GM21367 (cell line): ENCODE results near the gene LRRC4B.

ENCODE experiments used
- ATAC-seq: cut with Tn5 transposase; IDR thresholded peaks from one replicate; pipeline ENCODE4 v1.9.1; 2021; ENCODE audit not compliant: unreplicated experiment

LRRC4B gene

DNA sequence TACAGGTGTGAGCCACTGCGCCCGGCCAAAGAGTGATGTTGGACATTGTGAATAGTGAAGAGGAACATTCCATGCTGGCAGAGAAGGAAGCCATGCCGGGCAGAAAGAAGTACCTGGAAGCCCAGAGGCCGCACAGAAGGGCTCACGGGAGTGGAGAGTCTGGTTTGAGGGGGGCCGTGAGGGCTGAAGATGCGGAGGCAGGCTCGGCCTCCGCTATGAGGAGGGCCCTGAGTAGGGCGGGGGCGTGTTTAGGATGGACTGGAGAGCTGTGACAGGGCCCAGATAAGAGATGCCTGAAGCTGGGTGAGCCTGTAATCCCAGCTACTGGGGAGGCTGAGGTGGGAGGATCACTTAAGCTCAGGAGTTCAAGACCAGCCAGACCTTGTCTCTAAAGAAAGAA, 58.9 kb downstream of the LRRC4B start:
- no peak for ATAC-seq

- no peak for ATAC-seq
These were observed 59.4 kb downstream of the LRRC4B start for GRCh38 chr19:50508843-50509190.

DNA sequence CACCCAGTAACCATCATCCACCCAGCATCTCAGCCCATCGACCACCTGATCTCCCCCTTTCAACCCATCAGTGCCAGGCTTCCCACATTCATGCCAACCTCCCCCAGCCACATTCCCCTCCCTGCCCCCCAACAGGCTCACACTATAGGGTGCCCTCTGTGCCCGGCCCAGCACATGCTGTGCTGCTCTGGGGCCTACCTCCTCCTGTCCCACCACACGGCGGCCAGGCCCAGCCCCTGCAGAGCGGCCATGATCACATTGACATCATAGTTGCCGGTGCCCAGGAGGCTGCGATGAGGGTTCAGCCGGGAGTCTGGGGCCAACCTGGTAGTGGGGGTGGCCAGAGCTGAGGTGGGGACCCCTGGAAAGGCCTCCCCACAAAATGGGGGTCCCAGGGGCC, 60.9 kb downstream of the LRRC4B start:
- no peak for ATAC-seq

DNA sequence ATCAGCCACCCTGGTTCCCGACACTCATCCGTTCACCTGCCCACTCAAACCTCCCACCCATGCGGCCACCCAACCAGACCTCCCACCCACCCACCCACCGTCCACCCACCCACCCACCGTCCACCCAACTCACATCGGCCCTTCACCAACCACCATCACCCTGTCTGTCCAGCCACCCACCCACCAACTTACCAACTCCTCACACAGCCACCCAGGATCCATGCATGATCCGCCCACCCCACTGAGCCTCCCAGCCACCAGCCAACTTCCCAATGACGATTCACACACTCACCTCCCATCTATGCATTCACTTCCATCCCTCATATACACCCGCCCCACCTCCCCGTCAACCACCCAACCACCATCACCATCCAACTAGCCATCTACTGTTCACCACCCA, 61.5 kb downstream of the LRRC4B start:
- no peak for ATAC-seq

DNA sequence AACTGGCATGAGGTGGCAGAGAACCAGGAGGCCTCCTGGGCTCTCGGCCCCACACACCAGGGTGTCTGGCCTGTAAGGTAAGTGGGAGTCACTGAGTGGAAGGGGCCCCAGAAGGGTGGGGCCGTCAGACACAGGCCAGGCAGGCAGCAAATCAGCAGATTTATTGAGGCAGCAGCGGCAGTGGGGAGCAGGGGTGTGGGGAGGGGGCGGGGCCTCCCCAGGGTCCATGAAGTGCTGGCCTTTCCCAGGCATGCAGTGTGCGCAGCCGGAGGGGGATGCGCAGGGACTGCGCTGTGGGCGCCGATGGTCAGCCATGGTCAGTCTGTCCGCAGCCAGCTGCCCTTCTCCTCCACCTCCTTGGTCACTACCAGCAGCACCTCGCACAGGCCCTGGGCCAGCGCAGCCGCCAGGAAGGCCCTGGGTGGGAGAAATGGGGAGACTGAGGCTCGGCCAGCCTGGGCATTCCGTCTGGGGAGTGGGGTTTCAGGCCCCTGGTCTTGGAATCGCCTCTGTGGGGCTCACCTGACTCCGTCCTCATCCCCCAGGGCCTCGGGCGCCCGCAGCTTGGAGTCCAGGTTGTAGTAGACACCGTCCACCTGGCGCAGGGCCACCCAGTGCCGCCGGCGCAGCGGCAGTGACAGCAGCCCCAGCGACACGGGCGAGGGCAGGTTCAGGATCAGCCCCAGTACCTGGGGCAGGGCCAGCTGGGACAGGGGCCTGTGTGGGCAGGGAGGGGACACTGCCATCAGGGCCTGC, 62.2 kb downstream of the LRRC4B start:
- ATAC-seq: no peak

GRCh38 chr19:50501568-50502475, 66.4 kb downstream of the LRRC4B start:
- no peak for ATAC-seq

DNA sequence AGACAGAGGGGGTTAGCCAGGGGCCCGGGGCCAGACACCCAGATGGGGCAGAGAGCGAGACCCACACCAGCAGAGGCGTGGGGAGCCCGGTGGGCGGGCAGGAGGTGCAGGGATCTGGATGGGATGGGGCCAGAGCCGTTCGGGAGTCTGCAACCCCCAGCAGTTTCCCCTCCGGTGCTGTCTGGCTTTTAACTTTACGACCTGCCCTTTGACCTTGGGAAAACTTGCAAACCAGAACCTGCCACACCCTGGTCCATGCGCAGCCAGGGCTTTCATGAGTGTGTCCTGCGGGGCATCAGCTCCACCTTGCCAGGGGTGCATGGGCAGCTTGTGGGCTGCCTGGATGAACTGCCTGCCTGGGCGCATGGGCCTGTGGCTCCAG, 67.1 kb downstream of the LRRC4B start:
- no peak for ATAC-seq

DNA sequence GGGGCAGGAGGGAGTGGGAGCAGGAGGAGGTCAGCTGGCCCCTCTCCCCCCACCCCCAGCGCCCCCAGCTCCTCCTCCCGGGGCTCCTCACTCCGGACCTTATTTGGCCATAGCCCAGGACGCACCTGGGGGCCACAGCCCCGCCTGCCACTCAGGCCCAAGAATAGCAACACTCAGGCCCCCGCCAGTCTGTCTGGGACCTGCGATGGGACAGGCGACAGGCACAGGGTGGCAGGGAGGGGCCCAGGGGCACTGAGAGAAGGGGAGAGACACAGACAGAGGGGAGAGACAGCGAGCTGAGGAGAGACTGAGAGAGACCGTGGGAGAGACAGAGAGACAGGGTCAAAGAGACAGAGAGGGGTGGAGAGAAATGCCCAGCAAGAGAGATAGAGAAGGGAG, 67.5 kb downstream of the LRRC4B start:
- ATAC-seq: no peak

DNA sequence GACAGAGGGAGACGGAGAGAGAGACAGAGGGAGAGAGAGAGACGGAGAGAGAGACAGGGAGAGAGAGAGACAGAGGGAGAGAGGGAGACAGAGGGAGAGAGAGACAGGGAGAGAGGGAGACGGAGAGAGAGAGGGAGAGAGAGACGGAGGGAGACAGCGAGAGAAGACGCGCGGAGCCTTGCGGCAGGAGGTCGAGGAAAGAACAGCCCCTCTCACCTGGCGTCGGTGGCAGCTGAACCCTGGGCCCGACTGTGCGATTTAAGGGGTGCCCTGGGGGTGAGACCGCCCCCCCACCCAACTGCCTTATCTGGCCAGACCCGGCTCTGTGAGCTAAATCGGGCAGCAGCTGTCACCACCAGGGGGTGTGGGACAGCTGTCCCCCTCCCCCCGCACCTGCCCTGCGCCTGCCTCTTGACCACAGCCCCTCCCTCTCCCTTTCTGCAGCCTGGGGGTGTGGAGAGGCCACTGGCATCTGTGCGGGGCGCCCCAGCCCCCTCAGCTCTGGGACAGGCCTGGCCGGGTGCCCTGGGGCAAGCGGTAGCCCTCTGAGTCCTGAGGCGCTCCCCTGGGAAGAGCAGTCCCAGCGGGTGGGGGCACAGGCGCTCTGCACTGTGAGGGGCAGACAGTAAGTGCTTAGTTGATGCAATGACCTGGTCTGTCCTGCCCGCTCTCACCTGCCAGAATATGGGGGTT, 68.0 kb downstream of the LRRC4B start:
- no peak for ATAC-seq

- ATAC-seq: no peak
These were observed 69.8 kb downstream of the LRRC4B start for GRCh38 chr19:50498219-50499056.

DNA sequence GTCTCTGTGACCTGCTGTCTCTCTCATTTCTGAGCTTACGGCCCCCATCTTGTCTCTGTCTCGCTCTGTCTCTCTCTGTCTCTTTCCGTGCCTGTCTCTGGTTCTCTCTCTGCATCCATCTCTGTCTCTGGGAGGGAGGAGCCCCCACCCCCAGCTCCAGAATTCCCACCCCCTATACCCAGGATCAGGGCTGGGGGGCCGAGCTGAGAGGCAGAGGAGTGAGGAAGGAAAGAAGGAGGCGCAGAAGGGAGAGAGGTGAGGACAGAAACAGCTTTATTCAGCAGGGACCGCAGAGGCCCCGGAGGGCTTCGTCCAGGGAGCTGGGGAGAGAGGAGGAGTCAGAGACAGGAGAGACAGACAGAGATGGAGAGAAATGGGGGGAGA, 71.2 kb downstream of the LRRC4B start:
- no peak for ATAC-seq

DNA sequence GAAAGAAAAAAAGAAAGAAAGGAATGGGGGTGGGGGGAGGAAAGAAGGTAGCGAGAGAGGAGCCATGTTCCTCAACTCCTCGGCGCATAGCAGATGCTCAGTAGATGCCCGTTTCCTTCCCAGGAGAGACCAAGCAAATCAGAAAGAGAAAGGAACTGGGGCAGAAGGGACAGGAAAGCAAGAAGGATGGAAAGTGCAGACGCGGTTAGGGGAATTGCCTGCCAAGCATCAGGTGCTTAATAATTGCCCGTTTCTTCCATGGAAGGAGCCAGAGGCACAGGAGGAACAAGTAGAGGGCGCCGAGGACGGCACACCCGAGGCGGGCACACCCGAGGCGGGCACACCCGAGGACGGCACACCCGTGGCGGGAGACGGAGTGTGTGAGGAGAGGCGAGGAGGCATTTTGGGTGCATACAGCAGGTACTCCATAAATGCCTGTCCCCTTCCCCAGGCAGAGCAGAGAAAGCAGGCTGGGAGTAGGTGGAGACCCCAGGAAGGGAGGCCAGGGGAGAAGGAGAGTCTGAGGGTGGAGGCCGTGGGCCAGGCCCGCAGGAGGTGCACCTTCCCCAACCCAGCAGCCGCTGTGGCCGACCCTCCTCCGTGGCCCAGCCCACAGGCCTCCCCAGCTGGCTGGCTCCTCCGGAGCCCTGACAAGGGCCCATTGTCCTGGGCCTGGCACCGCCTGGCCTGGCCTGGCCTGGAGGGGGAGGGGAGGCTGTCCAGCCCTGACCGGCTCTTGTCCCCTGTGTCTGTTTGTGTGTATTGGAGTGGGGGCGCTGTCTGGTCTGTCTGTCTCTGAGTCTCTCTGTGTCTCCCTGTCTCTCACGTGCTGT, 71.8 kb downstream of the LRRC4B start:
- no peak for ATAC-seq

- no peak for ATAC-seq
These were observed 73.2 kb downstream of the LRRC4B start for GRCh38 chr19:50495020-50495531.

DNA sequence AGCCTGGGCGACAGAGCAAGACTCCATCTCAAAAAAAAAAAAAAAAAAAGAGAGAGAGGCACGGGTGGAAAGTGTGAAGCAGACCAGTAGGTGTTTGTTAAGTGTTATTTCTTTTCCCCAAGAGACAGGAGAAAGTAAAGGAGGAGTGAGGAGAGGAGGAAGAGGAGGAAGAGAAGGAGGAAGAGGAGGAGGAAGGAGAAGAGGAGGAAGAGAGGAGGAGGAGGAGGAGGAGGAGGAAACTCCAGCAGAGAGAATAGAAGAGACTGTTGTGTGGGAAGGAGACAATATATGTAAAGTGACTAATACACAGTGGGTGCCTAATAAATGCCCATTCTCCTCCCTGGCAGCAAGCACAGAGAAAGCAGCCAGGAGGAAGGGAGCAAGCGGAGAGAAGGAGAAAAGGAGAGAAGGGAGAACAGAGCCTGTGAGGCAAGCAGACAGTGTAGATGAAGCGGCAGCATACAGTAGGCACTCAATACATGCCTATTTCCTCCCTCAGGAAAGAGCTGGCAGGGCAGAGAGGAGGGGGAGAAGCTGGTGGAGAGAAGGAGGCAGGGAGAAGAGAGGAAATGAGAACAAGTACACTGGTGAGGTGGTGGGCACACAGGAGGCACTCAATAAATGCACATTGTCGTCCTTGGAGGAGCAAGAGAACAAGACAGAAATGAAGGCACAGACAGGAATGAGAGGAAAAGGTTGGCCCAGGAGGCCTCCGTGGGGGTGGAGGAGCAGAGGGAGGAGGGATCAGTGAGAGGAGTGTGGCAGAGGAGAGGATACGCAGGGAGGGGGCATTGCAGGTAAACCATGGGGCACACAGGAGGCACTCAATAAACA, 73.8 kb downstream of the LRRC4B start:
- no peak for ATAC-seq

- ATAC-seq: no peak
These were observed 75.1 kb downstream of the LRRC4B start for GRCh38 chr19:50493171-50493570.

DNA sequence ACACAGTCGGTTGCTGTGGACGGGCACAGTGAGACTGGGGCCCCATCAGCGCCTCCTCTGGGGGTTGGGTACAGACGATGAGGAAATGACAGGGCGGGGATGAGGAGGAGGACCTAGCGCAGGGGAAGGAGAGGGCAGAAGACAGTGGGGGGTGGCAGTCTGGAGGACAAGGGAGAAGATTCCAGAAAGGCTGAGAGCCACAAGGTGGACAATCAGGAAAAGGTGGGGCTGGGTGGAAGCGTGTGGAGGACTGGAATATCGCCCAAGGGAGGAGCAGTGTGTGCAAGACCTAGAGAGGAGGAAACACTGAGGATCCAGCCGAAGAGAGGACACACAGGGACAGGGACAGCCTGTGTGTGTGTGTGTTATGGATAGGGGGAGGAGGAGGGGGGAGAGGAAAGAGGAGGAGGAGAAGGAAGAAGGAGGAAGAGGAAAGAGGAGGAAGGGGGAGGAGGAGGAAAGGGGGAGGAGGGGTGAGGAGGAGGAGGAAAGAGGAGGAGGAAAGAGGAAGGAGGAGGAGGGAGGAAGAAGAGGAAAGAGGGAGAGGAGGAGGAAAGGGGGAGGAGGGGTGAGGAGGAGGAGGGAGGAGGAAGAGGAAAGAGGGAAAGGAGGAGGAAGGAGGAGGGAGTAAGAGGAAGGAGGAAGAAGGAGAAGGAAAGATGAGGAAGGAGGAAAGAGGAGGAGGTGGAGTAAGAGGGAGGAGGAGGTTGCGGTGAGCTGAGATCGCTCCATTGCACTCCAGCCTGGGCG, 75.8 kb downstream of the LRRC4B start:
- no peak for ATAC-seq

GRCh38 chr19:50490991-50491472, 77.2 kb downstream of the LRRC4B start:
- ATAC-seq: no peak

- ATAC-seq: no peak
These were observed 77.8 kb downstream of the LRRC4B start for GRCh38 chr19:50490411-50490811.
